ENCODE measurements around the gene MX1. TPM values are rescaled to one million over a fixed set of nuclear protein-coding genes. Genes with fewer than 3 reads are reported as not detected.

The MX1 gene
- total and polyA plus RNA-seq, 7 donors: 2.2 to 14.9 (median 3.8) TPM

DNA sequence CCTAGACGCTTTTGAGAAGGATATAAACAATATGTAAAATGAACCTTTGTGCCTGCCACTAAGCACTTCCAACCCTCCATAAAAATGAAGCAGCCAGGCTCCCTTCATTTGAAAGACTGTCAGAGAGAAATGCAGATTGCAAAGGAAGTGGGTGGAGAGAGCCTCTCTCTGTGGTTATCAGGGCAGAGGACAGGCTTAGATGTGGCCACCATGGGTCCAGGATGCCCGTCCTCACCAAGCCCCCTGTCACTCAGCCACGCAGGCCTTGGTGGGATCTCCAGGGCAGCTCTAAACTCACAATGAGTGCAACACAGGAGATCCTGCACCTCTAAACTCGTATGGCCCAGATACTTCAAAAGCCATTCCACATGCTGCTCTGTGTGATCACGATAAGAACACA, 44.0 kb downstream of the MX1 start:
- intact Hi-C loops (cut with DNase I): no loop called here
- ATAC-seq (no peak), DNase-seq (no peak)
- H3K4me1 ChIP-seq: no peaks in the 10 kb centered on the region
- TF ChIP-seq, protein P1, sequence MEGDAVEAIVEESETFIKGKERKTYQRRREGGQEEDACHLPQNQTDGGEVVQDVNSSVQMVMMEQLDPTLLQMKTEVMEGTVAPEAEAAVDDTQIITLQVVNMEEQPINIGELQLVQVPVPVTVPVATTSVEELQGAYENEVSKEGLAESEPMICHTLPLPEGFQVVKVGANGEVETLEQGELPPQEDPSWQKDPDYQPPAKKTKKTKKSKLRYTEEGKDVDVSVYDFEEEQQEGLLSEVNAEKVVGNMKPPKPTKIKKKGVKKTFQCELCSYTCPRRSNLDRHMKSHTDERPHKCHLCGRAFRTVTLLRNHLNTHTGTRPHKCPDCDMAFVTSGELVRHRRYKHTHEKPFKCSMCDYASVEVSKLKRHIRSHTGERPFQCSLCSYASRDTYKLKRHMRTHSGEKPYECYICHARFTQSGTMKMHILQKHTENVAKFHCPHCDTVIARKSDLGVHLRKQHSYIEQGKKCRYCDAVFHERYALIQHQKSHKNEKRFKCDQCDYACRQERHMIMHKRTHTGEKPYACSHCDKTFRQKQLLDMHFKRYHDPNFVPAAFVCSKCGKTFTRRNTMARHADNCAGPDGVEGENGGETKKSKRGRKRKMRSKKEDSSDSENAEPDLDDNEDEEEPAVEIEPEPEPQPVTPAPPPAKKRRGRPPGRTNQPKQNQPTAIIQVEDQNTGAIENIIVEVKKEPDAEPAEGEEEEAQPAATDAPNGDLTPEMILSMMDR (IDR thresholded peaks at IDR 0.05): no peak
- no peak overlapping the region for H3K4me3 ChIP-seq
- H3K27me3 ChIP-seq (ENCODE audit: insufficient read depth in 3 of 3, low read length in 2 of 3): peaks cover 0 to 29% (median 0%) of the 10 kb centered on the region in 3 donors
- no peaks in the 10 kb centered on the region for H3K9me3 ChIP-seq
- 60 to 73% (median 67%) methylated on average over 5 of the region's 5 CpGs for WGBS, 3 donors
- H3K36me3 ChIP-seq (ENCODE audit: insufficient read depth in 1 of 2, low read depth in 1 of 2): no peaks in the 10 kb centered on the region
- no peak overlapping the region for H3K27ac ChIP-seq

GRCh38 chr21:41472753-41473548, 46.9 kb downstream of the MX1 start:
- Histone ChIP-seq H3K9me3 (no peaks in the 10 kb centered on the region), H3K27ac (no peak overlapping the region), H3K4me3 (no peak overlapping the region), H3K4me1 (no peaks in the 10 kb centered on the region), H3K27me3 (ENCODE audit: insufficient read depth in 3 of 3, low read length in 2 of 3) (peaks cover 0 to 23% (median 0%) of the 10 kb centered on the region in 3 donors), H3K36me3 (ENCODE audit: insufficient read depth in 1 of 2, low read depth in 1 of 2) (no peaks in the 10 kb centered on the region)
- DNase-seq (no peak), ATAC-seq (no peak)
- intact Hi-C loops (cut with DNase I): no loop called here
- 78 to 80% (median 78%) methylated on average over 33 of the region's 33 CpGs for WGBS, 3 donors
- TF ChIP-seq, protein P1 (IDR thresholded peaks at IDR 0.05): no peak

GRCh38 chr21:41475714-41476420, 49.8 kb downstream of the MX1 start:
- Histone ChIP-seq H3K9me3 (no peaks in the 10 kb centered on the region), H3K27ac (no peak overlapping the region), H3K27me3 (ENCODE audit: insufficient read depth in 3 of 3, low read length in 2 of 3) (peaks cover 0 to 14% (median 0%) of the 10 kb centered on the region in 3 donors), H3K4me3 (no peak overlapping the region), H3K4me1 (no peaks in the 10 kb centered on the region), H3K36me3 (ENCODE audit: insufficient read depth in 1 of 2, low read depth in 1 of 2) (no peaks in the 10 kb centered on the region)
- WGBS, 3 donors: 71 to 84% (median 73%) methylated on average over 14 to 15 of the region's 15 CpGs
- DNase-seq: no peak
- intact Hi-C loops (cut with DNase I): no loop called here
- TF ChIP-seq, protein P1 (IDR thresholded peaks at IDR 0.05): no peak
- no peak for ATAC-seq

GRCh38 chr21:41477641-41478318, 51.7 kb downstream of the MX1 start:
- intact Hi-C loops (cut with DNase I): no loop called here
- TF ChIP-seq, protein P1 (IDR thresholded peaks at IDR 0.05): no peak
- no peaks in the 10 kb centered on the region for H3K9me3 ChIP-seq
- H3K4me3 ChIP-seq: no peak overlapping the region
- DNase-seq (no peak), ATAC-seq (no peak)
- no peaks in the 10 kb centered on the region for H3K4me1 ChIP-seq
- 16 to 21% (median 20%) methylated on average over 15 of the region's 15 CpGs for WGBS, 3 donors
- H3K27me3 ChIP-seq (ENCODE audit: insufficient read depth in 3 of 3, low read length in 2 of 3): peaks cover 0 to under 1% (median under 1%) of the 10 kb centered on the region in 3 donors
- H3K36me3 ChIP-seq (ENCODE audit: insufficient read depth in 1 of 2, low read depth in 1 of 2): no peaks in the 10 kb centered on the region
- H3K27ac ChIP-seq: no peak overlapping the region
